Activated naive CD4-positive, alpha-beta T cell (primary cell): Measurements from ENCODE around the gene MECP2.
A peak's percentile ranks its signal among the peaks of the same experiment; 100 is the strongest.

ENCODE experiments used
- DNase-seq, 4 experiments: peaks; one replicate each; lab custom pipeline; 2025; lab: John Stamatoyannopoulos, UW

MECP2 gene

GRCh38 chrX:154033848-154034247, 63.7 kb downstream of the MECP2 start:
- no peak for DNase-seq

DNA sequence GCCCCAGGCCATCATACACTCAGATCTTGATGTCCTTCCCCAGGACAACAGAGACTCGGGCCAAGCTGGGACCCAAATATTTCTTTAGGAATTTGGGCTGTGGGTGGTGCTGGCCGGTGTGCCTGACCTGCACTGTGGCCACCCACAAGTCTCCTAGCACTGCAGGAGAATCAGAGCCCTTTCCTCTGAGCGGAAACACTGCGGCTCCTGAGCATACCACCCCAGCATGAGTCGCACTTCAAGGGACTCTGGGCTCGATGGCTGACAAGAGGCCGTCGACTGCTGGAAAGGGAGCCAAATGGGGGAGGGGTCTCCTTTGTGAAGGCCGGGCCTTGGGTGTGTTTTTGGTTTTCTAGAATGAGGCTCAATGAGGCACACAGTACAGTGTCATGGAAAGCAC, 64.9 kb downstream of the MECP2 start:
- DNase-seq = no peak

GRCh38 chrX:154032160-154032559, 65.4 kb downstream of the MECP2 start:
- no peak for DNase-seq

GRCh38 chrX:154030715-154031305, 66.7 kb downstream of the MECP2 start:
- no peak for DNase-seq

DNA sequence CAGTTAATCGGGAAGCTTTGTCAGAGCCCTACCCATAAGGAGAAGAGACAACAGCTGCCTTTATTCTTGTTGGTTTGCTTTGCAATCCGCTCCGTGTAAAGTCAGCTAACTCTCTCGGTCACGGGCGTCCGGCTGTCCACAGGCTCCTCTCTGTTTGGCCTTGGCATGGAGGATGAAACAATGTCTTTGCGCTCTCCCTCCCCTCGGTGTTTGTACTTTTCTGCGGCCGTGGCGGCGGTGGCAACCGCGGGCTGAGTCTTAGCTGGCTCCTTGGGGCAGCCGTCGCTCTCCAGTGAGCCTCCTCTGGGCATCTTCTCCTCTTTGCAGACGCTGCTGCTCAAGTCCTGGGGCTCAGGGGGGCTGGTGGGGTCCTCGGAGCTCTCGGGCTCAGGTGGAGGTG, 67.3 kb downstream of the MECP2 start:
- DNase-seq = no peak

DNA sequence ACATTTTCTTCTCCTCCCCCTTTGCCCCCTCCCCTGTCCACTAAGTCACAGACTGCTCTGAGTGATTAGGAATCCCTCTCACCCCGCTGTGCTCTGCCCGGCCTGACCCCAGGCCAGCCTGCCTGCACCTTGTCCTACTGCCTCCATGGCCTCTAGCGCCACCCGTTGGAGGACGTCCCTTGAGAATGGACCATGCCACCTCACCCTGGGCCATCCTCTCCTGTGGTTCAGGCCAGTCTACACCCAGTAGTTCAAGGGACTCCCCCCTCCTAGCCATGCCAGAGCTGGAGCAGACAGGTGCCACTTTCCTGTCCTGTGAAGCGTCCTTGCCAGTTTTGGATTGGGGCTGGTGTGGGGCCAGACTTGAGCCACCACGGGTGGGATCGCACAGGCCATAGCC, 68.1 kb downstream of the MECP2 start:
- DNase-seq = no peak

DNA sequence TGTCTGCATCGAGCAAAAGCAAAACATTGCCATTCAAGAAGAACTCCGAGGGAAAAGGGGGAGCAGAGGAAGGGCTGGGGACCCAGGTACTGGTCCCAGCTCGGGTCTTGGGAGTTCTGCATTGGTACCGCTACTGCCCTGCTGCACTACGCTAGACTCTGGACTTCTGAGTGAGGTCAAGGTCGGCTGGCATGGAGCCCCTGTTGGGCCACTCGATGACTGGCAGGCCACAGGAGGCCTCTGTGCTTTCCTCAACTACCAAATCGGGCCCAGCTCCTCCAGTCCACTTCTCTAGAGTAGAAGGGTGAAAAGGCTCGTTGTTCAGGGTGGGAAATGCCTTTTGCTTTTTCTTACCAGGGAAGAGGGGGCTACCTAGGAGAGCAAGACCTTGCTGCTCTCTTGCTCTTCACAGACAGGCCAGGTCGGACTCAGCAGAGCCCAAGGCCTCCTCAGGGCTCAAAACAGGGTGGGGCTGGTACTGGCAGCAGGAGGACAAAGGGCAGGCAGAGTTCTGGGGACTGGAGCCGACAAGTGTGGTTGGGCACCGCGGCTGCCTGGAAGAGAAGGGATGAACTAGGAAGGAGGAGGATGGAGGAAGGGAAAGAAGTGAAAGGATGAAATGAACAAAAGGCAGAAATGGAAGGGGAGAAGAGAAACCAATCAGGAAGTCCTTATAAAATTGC, 68.9 kb downstream of the MECP2 start:
- no peak for DNase-seq

DNA sequence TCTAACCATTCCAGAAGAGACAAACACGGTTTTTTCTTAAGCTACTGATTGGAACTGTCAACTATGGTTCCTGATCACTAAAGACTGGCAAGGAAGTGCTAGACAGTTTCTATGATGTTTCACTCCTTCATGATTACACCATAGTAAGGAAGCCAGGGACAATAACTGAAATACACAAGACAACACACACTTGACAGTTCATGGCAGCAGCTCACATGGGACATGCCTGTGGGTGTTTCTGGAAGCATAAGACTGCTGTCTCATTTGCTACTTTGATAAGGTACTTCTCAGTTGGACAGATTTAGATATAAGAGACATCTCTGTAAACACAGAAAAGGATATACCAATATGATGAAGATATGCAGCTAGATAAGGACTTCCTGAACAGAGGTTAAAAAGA, 69.5 kb downstream of the MECP2 start:
- DNase-seq = no peak

DNA sequence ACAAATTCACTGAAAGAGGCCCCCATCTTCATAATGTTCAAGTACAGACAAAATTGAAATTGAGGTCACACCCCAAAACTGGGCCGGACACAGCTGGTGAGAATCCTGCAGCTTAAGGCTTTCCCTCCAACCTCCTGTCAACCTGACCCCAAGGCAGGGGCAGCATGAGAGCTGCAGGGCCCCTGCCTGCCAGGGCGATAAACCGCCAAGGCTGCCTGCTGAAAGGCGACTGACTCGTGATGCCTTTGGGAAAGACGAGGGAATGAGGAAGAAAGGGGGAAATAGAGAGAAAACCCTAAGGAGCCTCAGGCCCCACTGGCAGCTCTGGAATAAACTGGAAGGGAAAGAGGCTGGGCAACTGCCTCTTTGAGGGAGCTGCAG, 70.5 kb downstream of the MECP2 start:
- no peak for DNase-seq

GRCh38 chrX:154026136-154027021, 71.1 kb downstream of the MECP2 start:
- no peak for DNase-seq

GRCh38 chrX:154025230-154025629, 72.3 kb downstream of the MECP2 start:
- DNase-seq = no peak

DNA sequence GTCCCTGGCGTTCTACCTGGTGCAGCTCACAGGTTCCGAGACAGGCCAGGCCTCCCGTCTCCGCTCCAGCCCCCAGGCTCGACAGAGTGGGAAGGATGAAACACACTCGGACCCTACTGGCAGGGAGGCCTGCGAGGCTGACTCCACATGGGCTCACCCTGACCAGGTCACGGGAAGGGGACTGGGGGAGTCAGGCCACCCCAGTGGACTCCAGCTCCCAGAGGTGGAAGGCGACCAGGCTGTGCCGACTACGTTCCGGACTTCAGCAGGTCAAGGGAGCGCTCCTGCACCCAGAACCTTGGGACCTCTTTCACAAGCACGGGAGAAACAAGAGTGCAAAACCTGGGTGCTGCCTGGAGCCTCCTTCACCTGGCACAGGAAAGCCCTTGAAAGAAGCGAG, 73.2 kb downstream of the MECP2 start:
- DNase-seq = no peak

DNA sequence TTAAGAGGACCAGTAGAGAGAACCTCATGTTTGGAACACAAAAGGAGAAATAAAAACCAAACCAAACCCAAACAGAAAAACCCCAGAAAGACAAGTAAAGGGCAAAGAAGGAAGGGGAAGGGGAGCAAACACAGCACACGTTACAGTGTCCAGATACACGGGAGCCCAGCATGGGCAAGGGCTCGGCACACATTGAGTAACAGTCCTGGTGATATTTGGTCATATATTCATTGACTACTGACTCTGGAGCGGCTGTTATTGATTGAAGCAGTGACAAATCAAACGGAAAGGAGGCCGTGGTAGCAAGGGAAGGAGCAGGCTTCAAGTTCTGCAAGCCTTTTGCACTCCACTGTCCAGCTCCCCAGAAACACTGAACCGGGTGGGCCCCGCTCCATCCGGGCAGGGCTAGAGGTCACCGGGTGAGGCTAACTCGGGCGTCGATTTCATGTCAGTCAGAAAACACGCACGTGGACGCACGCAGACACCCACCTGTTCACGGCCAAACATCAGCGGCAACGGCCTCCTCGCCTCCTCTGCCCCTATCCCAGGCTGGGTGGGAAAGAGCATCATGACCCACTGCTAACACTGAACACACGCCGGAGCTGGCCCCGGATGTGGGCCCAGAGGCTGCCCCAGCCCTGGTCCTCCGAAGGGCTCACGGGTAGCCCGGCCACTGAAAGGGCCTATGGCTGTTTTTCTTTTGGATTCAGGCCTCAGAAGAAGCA, 74.1 kb downstream of the MECP2 start:
- DNase-seq = no peak

GRCh38 chrX:154022108-154022507, 75.4 kb downstream of the MECP2 start:
- no peak for DNase-seq

GRCh38 chrX:154021131-154021611, 76.3 kb downstream of the MECP2 start:
- DNase-seq = no peak

- no peak for DNase-seq
Measured at GRCh38 chrX:154020536-154021115, 76.9 kb downstream of the MECP2 start.

- DNase-seq = peak in 1 of 4 experiments; percentile 37
Measured at GRCh38 chrX:154019633-154020528, 77.6 kb downstream of the MECP2 start, which contains the start of gene IRAK1. TSS of gene IRAK1 (minus strand) at chrX:154019902. CDS start at chrX:154019812, 90 bp downstream.

DNA sequence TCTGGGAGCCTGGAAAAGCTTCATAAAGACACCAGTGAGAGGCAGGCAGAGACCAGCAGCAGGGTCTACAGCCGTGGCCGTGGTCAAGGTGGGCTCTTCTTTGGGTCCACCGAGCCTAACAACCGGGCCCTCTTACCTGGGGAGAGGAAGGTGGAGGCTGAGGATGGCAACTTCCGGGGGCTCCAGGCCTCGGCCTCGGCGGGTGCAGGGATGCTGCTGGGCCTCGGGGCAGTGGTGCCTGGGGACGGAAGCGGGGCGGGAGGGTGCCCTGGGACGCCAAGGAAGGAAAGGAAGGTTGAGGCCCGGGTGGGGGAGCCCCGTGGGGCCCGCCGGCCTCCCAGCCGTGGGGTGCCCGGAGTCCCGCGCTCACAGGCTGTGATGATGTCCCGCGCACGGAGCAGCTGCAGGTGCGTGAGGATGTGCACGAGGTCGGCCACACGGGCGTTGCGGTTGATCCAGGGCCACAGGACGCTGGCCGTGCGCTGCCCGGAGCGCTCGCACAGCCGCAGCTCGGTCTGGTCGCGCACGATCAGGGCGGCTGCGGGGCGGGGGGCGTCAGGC, 78.4 kb downstream of the MECP2 start:
- DNase-seq = peak in 1 of 4 experiments; percentile 13

- no peak for DNase-seq
Measured at GRCh38 chrX:154018518-154019060, 78.9 kb downstream of the MECP2 start.
